PFSK-1 (cell line): ENCODE measurements around the gene SMIM10L2A.

Experiments used
- FOXP2 ChIP-seq: optimal IDR thresholded peaks from 2 replicates; pipeline ENCODE3; 2011; ENCODE audit warnings: borderline replicate concordance, control low read depth, inconsistent platforms; ENCODE audit not compliant: insufficient read depth; ENCODE audit errors: extremely low read length, extremely low read depth
- POLR2AphosphoS5 ChIP-seq: IDR thresholded peaks from 2 replicates; pipeline ENCODE4 v1.6.1; 2012; ENCODE audit warnings: low read depth, mild to moderate bottlenecking, control low read depth, low read length, moderate library complexity
- SIN3A ChIP-seq: IDR thresholded peaks from 2 replicates; pipeline ENCODE4 v1.6.1; 2012; ENCODE audit warnings: mild to moderate bottlenecking, low read length, moderate library complexity, borderline replicate concordance; ENCODE audit not compliant: insufficient read depth
- TAF1 ChIP-seq: IDR thresholded peaks from 2 replicates; pipeline ENCODE4 v1.6.1; 2012; ENCODE audit warnings: low read length, control low read depth, borderline replicate concordance; ENCODE audit not compliant: insufficient read depth
- TF ChIP-seq, protein P1 (sequence below), 2 experiments: IDR thresholded peaks; 2 replicates each; pipeline versions ENCODE4 v1.6.1 to v1.8.0; 2011 to 2012; ENCODE audit warnings: low read depth in 2 of 2, low read length in 2 of 2, control low read depth in 1 of 2, inconsistent platforms in 1 of 2, mild to moderate bottlenecking in 1 of 2, moderate library complexity in 1 of 2; ENCODE audit not compliant: insufficient read depth in 1 of 2

DNA sequence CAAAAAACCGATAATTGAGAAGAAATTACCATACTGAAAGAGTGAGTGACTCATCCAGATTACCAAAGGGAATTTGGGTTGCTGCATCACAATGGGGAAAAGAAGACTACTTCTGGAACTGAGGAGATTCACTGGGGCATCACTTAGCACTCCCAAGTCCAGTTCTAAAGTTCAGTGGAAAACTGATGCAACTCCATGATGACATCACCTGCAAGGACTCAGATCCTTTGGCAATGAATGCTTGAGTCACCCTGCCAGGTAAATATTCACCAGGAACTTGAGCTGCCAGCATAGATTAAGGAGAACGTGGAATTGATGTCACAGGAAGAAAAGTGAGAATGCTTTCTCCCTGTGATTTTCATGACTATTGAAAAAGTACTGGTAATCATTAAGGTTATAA, 32.0 kb upstream of the SMIM10L2A start:
- TF ChIP-seq TAF1 (no peak), POLR2AphosphoS5 (no peak), SIN3A (no peak), FOXP2 (no peak)
- TF ChIP-seq, protein P1, sequence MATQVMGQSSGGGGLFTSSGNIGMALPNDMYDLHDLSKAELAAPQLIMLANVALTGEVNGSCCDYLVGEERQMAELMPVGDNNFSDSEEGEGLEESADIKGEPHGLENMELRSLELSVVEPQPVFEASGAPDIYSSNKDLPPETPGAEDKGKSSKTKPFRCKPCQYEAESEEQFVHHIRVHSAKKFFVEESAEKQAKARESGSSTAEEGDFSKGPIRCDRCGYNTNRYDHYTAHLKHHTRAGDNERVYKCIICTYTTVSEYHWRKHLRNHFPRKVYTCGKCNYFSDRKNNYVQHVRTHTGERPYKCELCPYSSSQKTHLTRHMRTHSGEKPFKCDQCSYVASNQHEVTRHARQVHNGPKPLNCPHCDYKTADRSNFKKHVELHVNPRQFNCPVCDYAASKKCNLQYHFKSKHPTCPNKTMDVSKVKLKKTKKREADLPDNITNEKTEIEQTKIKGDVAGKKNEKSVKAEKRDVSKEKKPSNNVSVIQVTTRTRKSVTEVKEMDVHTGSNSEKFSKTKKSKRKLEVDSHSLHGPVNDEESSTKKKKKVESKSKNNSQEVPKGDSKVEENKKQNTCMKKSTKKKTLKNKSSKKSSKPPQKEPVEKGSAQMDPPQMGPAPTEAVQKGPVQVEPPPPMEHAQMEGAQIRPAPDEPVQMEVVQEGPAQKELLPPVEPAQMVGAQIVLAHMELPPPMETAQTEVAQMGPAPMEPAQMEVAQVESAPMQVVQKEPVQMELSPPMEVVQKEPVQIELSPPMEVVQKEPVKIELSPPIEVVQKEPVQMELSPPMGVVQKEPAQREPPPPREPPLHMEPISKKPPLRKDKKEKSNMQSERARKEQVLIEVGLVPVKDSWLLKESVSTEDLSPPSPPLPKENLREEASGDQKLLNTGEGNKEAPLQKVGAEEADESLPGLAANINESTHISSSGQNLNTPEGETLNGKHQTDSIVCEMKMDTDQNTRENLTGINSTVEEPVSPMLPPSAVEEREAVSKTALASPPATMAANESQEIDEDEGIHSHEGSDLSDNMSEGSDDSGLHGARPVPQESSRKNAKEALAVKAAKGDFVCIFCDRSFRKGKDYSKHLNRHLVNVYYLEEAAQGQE (IDR thresholded peaks at IDR 0.05; ENCODE audit: insufficient read depth in 1 of 2, low read depth in 2 of 2, low read length in 2 of 2) = no peak
